Fibroblast of lung (primary cell): Measurements from ENCODE around the gene MRNIP. TPM values are rescaled to one million over a fixed set of nuclear protein-coding genes. Genes with fewer than 3 reads are reported as not detected.

ENCODE experiments used
- DNase-seq, 2 donors: peaks; one replicate each; pipeline versions ENCODE4 v3.0.0 to v3.0.0-alpha.2; 2010; ENCODE audit warnings: low read depth in 2 of 2
- H2AFZ ChIP-seq: 2 replicates; pipeline ENCODE4 v1.5.1; 2012; ENCODE audit warnings: low read length, control low read depth, inconsistent platforms
- H3K27ac ChIP-seq: 2 replicates; pipeline ENCODE4 v1.5.1; 2011; ENCODE audit warnings: low read length, control low read depth; ENCODE audit not compliant: insufficient read depth
- H3K27me3 ChIP-seq: 2 replicates; pipeline ENCODE4 v1.5.1; 2011; ENCODE audit warnings: mild to moderate bottlenecking, low read length; ENCODE audit not compliant: control insufficient read depth, insufficient read depth
- H3K36me3 ChIP-seq: 2 replicates; pipeline ENCODE4 v1.5.1; 2011; ENCODE audit warnings: low read length; ENCODE audit not compliant: control insufficient read depth, insufficient read depth
- H3K4me1 ChIP-seq: 2 replicates; pipeline ENCODE4 v1.5.1; 2011; ENCODE audit warnings: low read length; ENCODE audit not compliant: control insufficient read depth, insufficient read depth; ENCODE audit errors: extremely low read depth
- H3K4me2 ChIP-seq: 2 replicates; pipeline ENCODE4 v1.5.1; 2011; ENCODE audit warnings: low read length, control low read depth; ENCODE audit not compliant: insufficient read depth; ENCODE audit errors: extremely low read depth
- H3K4me3 ChIP-seq, 4 experiments: fragments of 200-600 bp in 1 of 4; sonication (generic) in 1 of 4; replicated peaks in 1 of 4; 2 replicates each; pipeline ENCODE4 v1.5.1; 2011 to 2016; ENCODE audit warnings: low read length in 4 of 4, low read depth in 3 of 4, mild to moderate bottlenecking in 3 of 4, control low read depth in 2 of 4, inconsistent platforms in 1 of 4, mixed read lengths in 1 of 4; ENCODE audit not compliant: insufficient read depth in 1 of 4; ENCODE audit errors: control extremely low read depth in 1 of 4
- H3K79me2 ChIP-seq: 2 replicates; pipeline ENCODE4 v1.5.1; 2012; ENCODE audit warnings: mild to moderate bottlenecking, low read length, inconsistent platforms; ENCODE audit not compliant: control insufficient read depth, insufficient read depth
- H3K9ac ChIP-seq: 2 replicates; pipeline ENCODE4 v1.5.1; 2011; ENCODE audit warnings: mild to moderate bottlenecking, low read length, control low read depth; ENCODE audit not compliant: insufficient read depth
- H3K9me3 ChIP-seq: 2 replicates; pipeline ENCODE4 v1.5.1; 2012; ENCODE audit warnings: low read depth, low read length; ENCODE audit not compliant: control insufficient read depth, insufficient read depth
- H4K20me1 ChIP-seq: 2 replicates; pipeline ENCODE4 v1.5.1; 2011; ENCODE audit warnings: low read length; ENCODE audit not compliant: control insufficient read depth, insufficient read depth; ENCODE audit errors: extremely low read depth
- EZH2 ChIP-seq: IDR thresholded peaks from 2 replicates; pipeline ENCODE4 v1.5.1; 2012; ENCODE audit warnings: low read length, control low read depth, mild to moderate bottlenecking; ENCODE audit errors: missing control alignments
- polyA plus RNA-seq, 2 donors: library from polyadenylated mRNA; depleted of rRNA in 1 of 2; stranded (reverse) in 1 of 2; unstranded in 1 of 2; fragments of >200 nt; gene quantifications; 2 replicates each; pipeline ENCODE4 v1.2.1, GENCODE V29; 2011 to 2012; ENCODE audit warnings: missing spikeins in 1 of 2
- total RNA-seq: library from RNA; depleted of rRNA; stranded (reverse); fragments of >200 nt; gene quantifications from 2 replicates; pipeline ENCODE4 v1.2.1, GENCODE V29; 2014
- TF ChIP-seq, protein P1 (sequence below), 2 donors: IDR thresholded peaks in 1 of 2; conservative IDR thresholded peaks in 1 of 2; 1 replicate in 1 of 2; 2 replicates in 1 of 2; pipeline ENCODE4 v1.5.1; 2011 to 2012; ENCODE audit warnings: low read length in 2 of 2, control low read depth in 1 of 2, inconsistent platforms in 1 of 2, low read depth in 1 of 2, mild to moderate bottlenecking in 1 of 2

MRNIP gene
- total and polyA plus RNA-seq, 2 donors (not counting 1 experiment from before 2014, with no cell fraction given), result 8.6 to 21.0 TPM

DNA sequence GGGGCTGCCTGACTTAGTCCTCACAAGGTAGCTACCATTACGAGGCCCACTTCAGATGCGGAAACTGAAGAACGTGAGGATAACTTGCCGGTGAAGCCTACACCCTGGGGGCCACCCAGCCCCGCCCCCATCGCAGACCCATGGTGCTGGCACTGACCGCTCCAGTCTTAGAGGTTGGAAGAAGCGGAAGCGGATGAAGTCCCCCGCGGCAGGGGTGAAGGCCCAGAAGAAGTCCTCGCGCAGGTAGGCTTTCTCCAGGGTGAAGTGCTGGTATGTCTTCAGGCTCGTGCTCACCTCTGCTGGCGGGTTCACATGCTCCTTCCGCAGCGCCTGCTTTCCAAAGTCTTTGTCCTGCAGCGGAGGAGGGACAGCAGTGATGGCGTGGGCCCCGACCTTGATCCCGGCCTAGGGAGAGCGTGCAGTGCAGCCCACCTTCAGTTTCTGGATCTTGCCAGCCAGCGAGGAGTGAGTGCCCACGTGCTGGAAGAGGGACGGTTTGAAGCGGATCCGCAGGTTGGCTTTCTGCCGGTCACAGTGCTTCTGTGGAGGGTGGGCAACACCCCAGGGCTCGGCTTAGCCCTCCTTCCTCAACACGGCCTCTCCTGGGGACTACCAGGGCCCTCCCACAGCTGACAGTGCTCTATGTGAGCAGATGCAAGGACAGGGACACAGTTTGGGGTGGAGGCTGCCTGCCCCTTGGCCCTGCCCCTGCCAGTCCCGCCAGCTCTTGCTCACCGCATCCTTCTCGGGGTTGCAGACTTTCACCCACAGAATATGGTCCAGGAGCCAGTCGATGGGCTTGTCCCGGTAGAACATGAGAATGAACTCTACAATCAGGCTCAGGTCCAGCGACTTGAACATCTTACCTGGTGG, 59.6 kb downstream of the MRNIP start:
- Histone ChIP-seq H3K9ac (no peak overlapping the region), H3K36me3 (peaks cover 37% of the 10 kb centered on the region), H3K9me3 (no peaks in the 10 kb centered on the region), H2AFZ (no peak overlapping the region), H3K27ac (no peak overlapping the region), H3K4me1 (peaks cover 4% of the 10 kb centered on the region), H4K20me1 (no peaks in the 10 kb centered on the region), H3K4me2 (no peak overlapping the region), H3K79me2 (peaks cover 22% of the 10 kb centered on the region), H3K4me3 (no peak overlapping the region), H3K27me3 (no peaks in the 10 kb centered on the region)
- DNase-seq, result no peak
- TF ChIP-seq EZH2, result no peak
- TF ChIP-seq, protein P1, sequence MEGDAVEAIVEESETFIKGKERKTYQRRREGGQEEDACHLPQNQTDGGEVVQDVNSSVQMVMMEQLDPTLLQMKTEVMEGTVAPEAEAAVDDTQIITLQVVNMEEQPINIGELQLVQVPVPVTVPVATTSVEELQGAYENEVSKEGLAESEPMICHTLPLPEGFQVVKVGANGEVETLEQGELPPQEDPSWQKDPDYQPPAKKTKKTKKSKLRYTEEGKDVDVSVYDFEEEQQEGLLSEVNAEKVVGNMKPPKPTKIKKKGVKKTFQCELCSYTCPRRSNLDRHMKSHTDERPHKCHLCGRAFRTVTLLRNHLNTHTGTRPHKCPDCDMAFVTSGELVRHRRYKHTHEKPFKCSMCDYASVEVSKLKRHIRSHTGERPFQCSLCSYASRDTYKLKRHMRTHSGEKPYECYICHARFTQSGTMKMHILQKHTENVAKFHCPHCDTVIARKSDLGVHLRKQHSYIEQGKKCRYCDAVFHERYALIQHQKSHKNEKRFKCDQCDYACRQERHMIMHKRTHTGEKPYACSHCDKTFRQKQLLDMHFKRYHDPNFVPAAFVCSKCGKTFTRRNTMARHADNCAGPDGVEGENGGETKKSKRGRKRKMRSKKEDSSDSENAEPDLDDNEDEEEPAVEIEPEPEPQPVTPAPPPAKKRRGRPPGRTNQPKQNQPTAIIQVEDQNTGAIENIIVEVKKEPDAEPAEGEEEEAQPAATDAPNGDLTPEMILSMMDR (conservative IDR thresholded peaks at IDR 0.05 in 1 of 2, IDR thresholded peaks at IDR 0.05 in 1 of 2; ENCODE audit: low read depth in 1 of 2, low read length in 2 of 2), result no peak

DNA sequence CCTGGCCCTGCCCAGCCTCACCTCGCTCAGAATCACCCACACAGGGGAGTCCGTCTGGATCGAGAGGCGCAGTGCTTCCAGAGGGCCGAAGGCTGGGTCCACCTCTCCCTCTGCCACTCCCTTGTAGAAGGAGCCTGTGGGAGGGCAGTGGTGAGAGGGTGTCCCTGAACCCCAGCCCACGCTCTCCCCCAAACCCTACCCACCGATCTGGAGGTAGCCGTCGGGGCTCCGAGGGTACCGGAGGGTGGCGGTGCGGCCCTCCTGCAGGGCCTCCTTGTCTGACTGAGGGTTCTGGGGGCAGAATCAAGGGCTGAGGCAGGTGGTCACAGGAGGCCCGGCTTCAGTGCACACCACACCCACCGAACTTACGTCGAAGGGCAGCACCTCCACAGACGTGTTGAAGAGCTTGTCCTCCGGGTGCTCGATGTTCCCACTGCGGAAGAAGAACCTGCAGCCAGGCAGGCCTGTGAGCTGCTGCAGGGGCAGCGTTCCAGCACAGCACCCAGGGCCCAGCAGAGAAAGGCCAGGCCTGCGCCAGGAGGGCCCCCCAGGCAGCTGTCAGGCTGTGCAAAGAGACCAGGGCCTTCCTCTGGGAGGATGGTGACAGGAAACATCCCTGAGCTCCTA, 60.4 kb downstream of the MRNIP start:
- Histone ChIP-seq H3K4me3 (no peak overlapping the region), H3K27ac (no peak overlapping the region), H4K20me1 (no peaks in the 10 kb centered on the region), H3K79me2 (peaks cover 15% of the 10 kb centered on the region), H3K27me3 (no peaks in the 10 kb centered on the region), H3K9ac (no peak overlapping the region), H3K4me1 (peaks cover 8% of the 10 kb centered on the region), H2AFZ (no peak overlapping the region), H3K4me2 (no peak overlapping the region), H3K9me3 (no peaks in the 10 kb centered on the region), H3K36me3 (peaks cover 37% of the 10 kb centered on the region)
- TF ChIP-seq, protein P1 (conservative IDR thresholded peaks at IDR 0.05 in 1 of 2, IDR thresholded peaks at IDR 0.05 in 1 of 2; ENCODE audit: low read depth in 1 of 2, low read length in 2 of 2), result no peak
- TF ChIP-seq EZH2, result no peak
- DNase-seq, result no peak

DNA sequence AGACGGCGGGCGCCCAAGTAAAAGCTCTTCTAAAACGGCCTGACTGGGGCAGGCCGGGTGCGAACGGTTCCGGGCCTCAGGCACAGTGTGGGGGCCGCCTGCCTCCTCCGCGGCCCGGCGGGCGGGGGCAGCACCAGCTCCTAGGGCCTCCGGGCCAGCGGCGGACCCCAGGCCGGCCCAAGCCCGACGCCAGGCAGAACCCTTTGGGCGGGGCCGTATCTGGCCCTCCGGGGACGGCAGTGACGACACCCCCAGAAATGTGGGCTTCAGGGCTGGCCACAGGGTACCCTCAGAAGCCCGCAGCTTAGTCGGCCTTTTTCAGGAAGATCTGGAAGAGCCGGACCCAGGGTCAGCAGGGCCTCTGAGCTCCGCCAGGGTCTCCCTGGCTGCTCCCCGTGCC, 60.9 kb downstream of the MRNIP start:
- Histone ChIP-seq H3K79me2 (peaks cover 10% of the 10 kb centered on the region), H3K9ac (no peak overlapping the region), H3K9me3 (no peaks in the 10 kb centered on the region), H3K4me2 (no peak overlapping the region), H3K36me3 (peaks cover 37% of the 10 kb centered on the region), H3K4me1 (peaks cover 8% of the 10 kb centered on the region), H3K27ac (no peak overlapping the region), H3K4me3 (no peak overlapping the region), H4K20me1 (no peaks in the 10 kb centered on the region), H3K27me3 (no peaks in the 10 kb centered on the region), H2AFZ (no peak overlapping the region)
- TF ChIP-seq, protein P1 (conservative IDR thresholded peaks at IDR 0.05 in 1 of 2, IDR thresholded peaks at IDR 0.05 in 1 of 2; ENCODE audit: low read depth in 1 of 2, low read length in 2 of 2), result no peak
- TF ChIP-seq EZH2, result no peak
- no peak for DNase-seq
